Colonic mucosa (tissue), 4 donors: Measurements from ENCODE around the gene WDR62. TPM values are rescaled to one million over a fixed set of nuclear protein-coding genes. Genes with fewer than 3 reads are reported as not detected.

Experiments
- DNase-seq: peaks from one replicate; pipeline ENCODE4 v3.0.0-alpha.2; 2020
- H3K27ac ChIP-seq: fragments of 200-600 bp; one replicate; pipeline ENCODE4 v1.8.0; 2021
- H3K27me3 ChIP-seq: fragments of 200-600 bp; one replicate; pipeline ENCODE4 v1.8.0; 2021
- H3K36me3 ChIP-seq: fragments of 200-600 bp; one replicate; pipeline ENCODE4 v1.8.0; 2021
- H3K4me1 ChIP-seq: fragments of 200-600 bp; one replicate; pipeline ENCODE4 v1.8.0; 2021; ENCODE audit warnings: mild to moderate bottlenecking
- H3K4me3 ChIP-seq: fragments of 200-600 bp; one replicate; pipeline ENCODE4 v1.8.0; 2021
- H3K9ac ChIP-seq, 2 donors: one replicate each; pipeline ENCODE4 v1.7.0; 2013; ENCODE audit warnings: control low read depth in 2 of 2, low read depth in 2 of 2, low read length in 2 of 2
- H3K9me3 ChIP-seq: fragments of 200-600 bp; one replicate; pipeline ENCODE4 v1.8.0; 2021
- CTCF ChIP-seq: fragments of 200-600 bp; IDR thresholded peaks from one replicate; pipeline ENCODE4 v1.8.0; 2022; ENCODE audit warnings: antibody characterized with exemption, mild to moderate bottlenecking
- intact Hi-C: fragments of 100-400 bp; cut with DNase I; formaldehyde crosslinking; loops from one replicate; pipeline ENCODE4 v1.14.1; 2022
- total RNA-seq, 2 donors: library from RNA; stranded (reverse); fragmentation: NEBNext Ultra II Directional in 1 of 2; extraction: Animal tissue kit (Norgen Biotek cat#: 25700) in 1 of 2; gene quantifications; one replicate each; pipeline ENCODE4 v1.2.1, GENCODE V29; 2021
- donor health status: healthy.
- donor health status: DM: no; HTN: no; CAD: no.
- donor health status: DM: no; HTN: no; CAD: no.

The WDR62 gene
- total RNA-seq, 2 donors from 2014 or later = 2.1 to 13.1 TPM

GRCh38 chr19:36093146-36093662, 38.5 kb downstream of the WDR62 start:
- no peak overlapping the region for H3K9ac ChIP-seq
- DNase-seq = no peak
- H3K4me1 ChIP-seq = no peaks in the 10 kb centered on the region
- no peaks in the 10 kb centered on the region for H3K27me3 ChIP-seq
- no peaks in the 10 kb centered on the region for H3K9me3 ChIP-seq
- intact Hi-C loops = no loop called here
- TF ChIP-seq CTCF = no peak
- no peak overlapping the region for H3K4me3 ChIP-seq
- no peak overlapping the region for H3K27ac ChIP-seq
- no peaks in the 10 kb centered on the region for H3K36me3 ChIP-seq

- no peak overlapping the region for H3K4me3 ChIP-seq
- no peaks in the 10 kb centered on the region for H3K9me3 ChIP-seq
- no peak overlapping the region for H3K27ac ChIP-seq
- H3K4me1 ChIP-seq = no peaks in the 10 kb centered on the region
- no peak for DNase-seq
- no peaks in the 10 kb centered on the region for H3K36me3 ChIP-seq
- no peak overlapping the region for H3K9ac ChIP-seq
- no peak for TF ChIP-seq CTCF
- intact Hi-C loops = no loop called here
- H3K27me3 ChIP-seq = no peaks in the 10 kb centered on the region
Observed at GRCh38 chr19:36093687-36094086, 39.0 kb downstream of the WDR62 start.

GRCh38 chr19:36097036-36097435, 42.3 kb downstream of the WDR62 start:
- no peak overlapping the region for H3K9ac ChIP-seq
- DNase-seq = no peak
- no peaks in the 10 kb centered on the region for H3K4me1 ChIP-seq
- no peak for TF ChIP-seq CTCF
- no peak overlapping the region for H3K4me3 ChIP-seq
- no peaks in the 10 kb centered on the region for H3K9me3 ChIP-seq
- intact Hi-C loops = no loop called here
- no peaks in the 10 kb centered on the region for H3K36me3 ChIP-seq
- no peak overlapping the region for H3K27ac ChIP-seq
- H3K27me3 ChIP-seq = no peaks in the 10 kb centered on the region

GRCh38 chr19:36099166-36099785, 44.6 kb downstream of the WDR62 start:
- no peak for DNase-seq
- Histone ChIP-seq H3K36me3 (no peaks in the 10 kb centered on the region), H3K4me1 (no peaks in the 10 kb centered on the region), H3K9ac (no peak overlapping the region), H3K9me3 (no peaks in the 10 kb centered on the region), H3K4me3 (no peak overlapping the region), H3K27me3 (no peaks in the 10 kb centered on the region), H3K27ac (no peak overlapping the region)
- TF ChIP-seq CTCF = no peak
- intact Hi-C loops = no loop called here

- Histone ChIP-seq H3K9me3 (no peaks in the 10 kb centered on the region), H3K4me3 (no peak overlapping the region), H3K9ac (no peak overlapping the region), H3K27me3 (no peaks in the 10 kb centered on the region), H3K27ac (no peak overlapping the region), H3K36me3 (no peaks in the 10 kb centered on the region), H3K4me1 (no peaks in the 10 kb centered on the region)
- intact Hi-C loops = no loop called here
- no peak for TF ChIP-seq CTCF
- no peak for DNase-seq
Observed at GRCh38 chr19:36100476-36100875, 45.8 kb downstream of the WDR62 start.
